Effector CD4-positive, alpha-beta T cell (primary cell): ENCODE data around the gene KRT16.
"Not testable (repeated sequence)": the region's sequence is repeated elsewhere in the genome, so short reads cannot be mapped to it uniquely, and the experiment has no call there.

Source experiments
- DNase-seq: peaks from one replicate; pipeline ENCODE4 v3.0.0-alpha.2; 2020

The KRT16 gene

GRCh38 chr17:41582061-41582968 lies 30.3 kb downstream of the KRT16 start:
- not testable (repeated sequence) for DNase-seq

GRCh38 chr17:41581366-41582060 lies 31.1 kb downstream of the KRT16 start:
- no peak for DNase-seq

- no peak for DNase-seq
These were observed 31.7 kb downstream of the KRT16 start for GRCh38 chr17:41580687-41581365.

DNA sequence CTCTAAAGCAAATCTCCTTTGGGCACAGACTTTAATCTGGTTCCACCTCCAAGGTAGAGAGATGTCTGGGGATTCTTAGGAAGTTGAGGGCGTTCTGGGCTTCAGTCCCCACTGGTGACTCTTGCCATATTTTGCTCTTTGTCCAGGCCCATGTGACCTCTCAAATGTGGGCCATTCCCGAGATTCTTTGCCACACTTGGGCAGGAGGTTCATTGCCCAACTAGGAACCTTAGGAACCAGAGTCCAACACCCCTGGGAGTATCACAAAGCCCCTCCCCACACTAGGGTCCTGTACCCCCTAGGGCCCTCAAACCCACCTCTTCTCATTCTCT lies 32.4 kb downstream of the KRT16 start:
- DNase-seq: no peak

GRCh38 chr17:41579484-41580243 lies 32.9 kb downstream of the KRT16 start:
- peak; percentile 29 for DNase-seq

DNA sequence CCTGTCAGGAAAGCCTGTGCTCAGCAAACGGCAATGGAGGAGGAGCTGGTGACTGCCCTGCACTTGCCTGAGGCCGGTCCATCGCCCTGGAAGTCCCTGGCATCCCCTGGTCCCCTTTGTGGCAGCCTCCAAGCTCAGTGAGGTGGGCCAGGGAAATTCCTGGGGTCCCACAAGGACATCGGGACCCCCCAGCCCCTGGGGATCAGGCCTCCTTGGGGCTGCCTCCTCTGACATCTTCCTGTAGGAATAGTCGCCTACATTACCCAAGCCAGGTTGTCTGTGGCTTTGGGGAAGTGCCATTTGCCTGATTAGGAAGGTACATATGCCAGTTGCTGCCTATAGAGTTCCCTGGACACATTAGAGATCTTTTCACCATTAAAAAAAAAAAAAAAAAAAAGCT lies 33.6 kb downstream of the KRT16 start:
- no peak for DNase-seq

DNA sequence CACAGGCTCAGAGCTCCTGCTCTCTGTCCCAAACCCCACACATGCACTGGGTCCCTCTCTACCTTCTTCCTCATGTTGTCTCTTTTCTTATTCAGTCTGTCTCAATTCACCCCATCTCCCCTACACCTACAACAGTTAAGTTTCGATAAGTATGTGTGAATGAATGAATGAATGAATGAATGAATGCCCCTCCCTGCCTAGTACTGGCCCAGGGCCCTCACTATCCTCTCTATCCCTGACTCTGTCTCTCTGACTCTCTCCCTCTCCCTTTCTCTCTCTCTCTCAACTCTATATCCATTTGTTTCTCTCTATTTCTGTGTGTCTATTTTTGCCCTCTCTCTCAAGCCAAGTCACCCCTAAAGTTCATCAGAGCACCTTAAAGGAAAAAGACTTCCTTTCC lies 34.0 kb downstream of the KRT16 start:
- DNase-seq: no peak

DNA sequence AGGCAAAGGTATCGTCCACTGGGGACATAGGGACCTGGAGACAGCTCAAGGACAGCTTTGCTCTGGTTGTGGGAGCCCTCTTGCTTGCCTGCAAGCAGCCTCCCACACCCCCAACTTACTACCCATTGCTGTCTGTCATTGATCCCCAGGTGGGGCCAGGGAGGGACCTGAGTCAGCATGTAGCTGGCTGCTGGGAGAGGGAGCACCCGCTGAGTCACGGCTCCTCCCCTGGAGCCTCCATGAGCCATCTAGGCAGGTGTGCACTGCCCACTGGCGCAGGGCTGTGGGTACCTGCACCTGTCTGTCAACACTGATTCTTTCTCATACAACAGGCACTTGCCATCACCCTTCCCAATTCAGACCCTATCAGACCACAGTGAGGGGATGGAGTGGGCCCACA lies 35.8 kb downstream of the KRT16 start:
- not testable (repeated sequence) for DNase-seq

GRCh38 chr17:41575336-41575735 lies 37.2 kb downstream of the KRT16 start:
- no peak for DNase-seq

GRCh38 chr17:41571561-41572434 lies 40.8 kb downstream of the KRT16 start, which contains the start of gene KRT9:
Gene KRT9 (minus strand): TSS chr17:41572059. CDS start chr17:41571992, 67 bp downstream.
- no peak for DNase-seq

GRCh38 chr17:41567317-41567716 lies 45.2 kb downstream of the KRT16 start:
- DNase-seq: no peak

DNA sequence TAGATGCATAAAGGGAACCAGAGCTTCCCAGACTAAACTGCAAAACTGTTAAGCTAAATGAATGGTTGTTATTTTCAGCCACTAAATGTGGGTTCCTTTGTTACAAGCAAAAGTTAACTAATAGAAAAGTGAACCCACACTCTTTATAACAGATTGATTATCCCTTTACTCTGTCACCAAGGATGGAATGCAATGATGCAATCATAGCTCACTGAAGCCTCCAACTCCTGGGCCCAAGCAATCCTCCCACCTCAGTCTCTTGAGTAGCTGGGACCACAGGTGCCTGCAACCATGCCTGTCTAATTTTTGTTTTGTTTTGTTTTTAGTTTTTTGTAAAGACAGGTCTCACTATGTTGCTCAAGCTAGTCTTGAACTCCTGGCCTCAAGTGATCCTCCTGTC lies 47.2 kb downstream of the KRT16 start:
- no peak for DNase-seq

DNA sequence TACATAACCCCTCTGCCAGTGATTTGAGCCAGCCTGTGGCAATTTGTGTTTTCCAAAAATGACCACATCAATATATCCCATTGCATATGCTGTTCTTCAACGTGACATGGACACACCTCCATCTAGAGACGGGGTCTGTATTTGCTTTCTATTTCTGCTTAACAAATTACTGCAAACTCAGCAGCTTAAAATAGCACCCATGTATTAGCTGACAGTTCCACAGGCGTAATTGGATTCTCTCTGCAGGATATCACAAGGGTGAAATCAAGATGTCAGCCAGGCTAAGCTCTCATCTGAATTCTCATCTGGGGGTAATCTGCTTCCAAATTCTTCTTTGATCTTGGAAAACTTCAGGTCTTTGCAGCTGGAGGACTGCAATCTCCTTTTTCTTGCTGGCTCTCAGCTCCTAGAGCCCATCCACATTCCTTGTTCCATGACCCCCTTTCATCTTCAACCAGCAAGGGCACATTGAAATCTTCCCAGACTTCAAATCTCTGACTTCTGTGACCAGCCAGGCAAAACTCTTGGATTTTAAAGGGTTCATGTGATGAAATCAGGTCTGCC lies 48.9 kb downstream of the KRT16 start:
- DNase-seq: no peak

DNA sequence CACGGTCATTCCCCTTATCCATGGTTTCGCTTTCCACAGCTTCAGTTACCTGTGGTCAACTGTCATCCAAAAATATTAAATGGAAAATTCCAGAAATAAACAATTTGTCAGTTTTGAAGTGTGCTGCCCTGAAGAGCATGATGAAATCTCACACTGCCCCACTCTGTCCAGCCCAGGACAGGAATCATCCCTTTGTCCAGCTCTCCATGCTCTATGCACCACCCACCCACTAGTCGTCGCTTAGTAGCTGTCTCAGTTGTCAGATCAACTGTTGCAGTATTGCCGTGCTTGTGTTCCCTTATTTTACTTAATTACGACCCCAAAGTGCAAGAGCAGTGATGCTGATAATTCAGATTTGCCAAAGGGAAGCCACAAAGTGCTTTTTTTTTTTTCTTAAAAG lies 51.0 kb downstream of the KRT16 start:
- DNase-seq: no peak
